Choroid plexus epithelial cell (primary cell): Measurements from ENCODE around the gene TSPAN18.

Experiments used
- DNase-seq: peaks from one replicate; pipeline ENCODE4 v3.0.0-alpha.2; 2010; ENCODE audit warnings: low read depth
- H3K4me3 ChIP-seq: 2 replicates; pipeline ENCODE4 v1.5.1; 2011; ENCODE audit warnings: low read depth, mild to moderate bottlenecking, control low read depth, low read length, moderate library complexity
- CTCF ChIP-seq: conservative IDR thresholded peaks from 2 replicates; pipeline ENCODE4 v1.5.1; 2011; ENCODE audit warnings: low read depth, mild to moderate bottlenecking, control low read depth, inconsistent platforms, low read length, moderate library complexity

The TSPAN18 gene

GRCh38 chr11:44736791-44737190 lies 10.0 kb downstream of the TSPAN18 start:
- no peak overlapping the region for H3K4me3 ChIP-seq
- no peak for TF ChIP-seq CTCF
- DNase-seq: no peak

GRCh38 chr11:44737245-44738085 lies 10.7 kb downstream of the TSPAN18 start:
- DNase-seq: no peak
- no peak for TF ChIP-seq CTCF

GRCh38 chr11:44738791-44739190 lies 12.0 kb downstream of the TSPAN18 start:
- H3K4me3 ChIP-seq: no peak overlapping the region
- DNase-seq: no peak
- TF ChIP-seq CTCF: no peak

More at GRCh38 chr11:44737245-44738085, 10.7 kb downstream of the TSPAN18 start:
- H3K4me3 ChIP-seq: no peak overlapping the region

GRCh38 chr11:44740967-44741366 lies 14.2 kb downstream of the TSPAN18 start:
- no peak overlapping the region for H3K4me3 ChIP-seq
- TF ChIP-seq CTCF: no peak
- DNase-seq: no peak

GRCh38 chr11:44741976-44742375 lies 15.2 kb downstream of the TSPAN18 start:
- TF ChIP-seq CTCF: no peak
- DNase-seq: no peak
- no peak overlapping the region for H3K4me3 ChIP-seq

GRCh38 chr11:44742508-44743246 lies 15.9 kb downstream of the TSPAN18 start:
- DNase-seq: no peak
- no peak overlapping the region for H3K4me3 ChIP-seq

More at GRCh38 chr11:44742508-44743246, 15.9 kb downstream of the TSPAN18 start:
- TF ChIP-seq CTCF: no peak
